Peyer's patch (tissue), 4 donors: ENCODE data around the gene CLDN6.

Experiments used
- POLR2A ChIP-seq, 2 donors: fragments of 450-650 bp; IDR thresholded peaks; one replicate each; pipeline ENCODE4 v1.5.1; 2017; ENCODE audit warnings: antibody characterized with exemption in 2 of 2, mild to moderate bottlenecking in 2 of 2, moderate library complexity in 2 of 2
- TF ChIP-seq, protein P1 (sequence below), 6 experiments: fragments of 450-650 bp in 4 of 6; fragments of 200-600 bp in 2 of 6; sonication (generic) in 1 of 6; IDR thresholded peaks; one replicate each; pipeline ENCODE4 v1.5.1; 2017 to 2019; ENCODE audit warnings: antibody characterized with exemption in 6 of 6, mild to moderate bottlenecking in 3 of 6, moderate library complexity in 1 of 6

DNA sequence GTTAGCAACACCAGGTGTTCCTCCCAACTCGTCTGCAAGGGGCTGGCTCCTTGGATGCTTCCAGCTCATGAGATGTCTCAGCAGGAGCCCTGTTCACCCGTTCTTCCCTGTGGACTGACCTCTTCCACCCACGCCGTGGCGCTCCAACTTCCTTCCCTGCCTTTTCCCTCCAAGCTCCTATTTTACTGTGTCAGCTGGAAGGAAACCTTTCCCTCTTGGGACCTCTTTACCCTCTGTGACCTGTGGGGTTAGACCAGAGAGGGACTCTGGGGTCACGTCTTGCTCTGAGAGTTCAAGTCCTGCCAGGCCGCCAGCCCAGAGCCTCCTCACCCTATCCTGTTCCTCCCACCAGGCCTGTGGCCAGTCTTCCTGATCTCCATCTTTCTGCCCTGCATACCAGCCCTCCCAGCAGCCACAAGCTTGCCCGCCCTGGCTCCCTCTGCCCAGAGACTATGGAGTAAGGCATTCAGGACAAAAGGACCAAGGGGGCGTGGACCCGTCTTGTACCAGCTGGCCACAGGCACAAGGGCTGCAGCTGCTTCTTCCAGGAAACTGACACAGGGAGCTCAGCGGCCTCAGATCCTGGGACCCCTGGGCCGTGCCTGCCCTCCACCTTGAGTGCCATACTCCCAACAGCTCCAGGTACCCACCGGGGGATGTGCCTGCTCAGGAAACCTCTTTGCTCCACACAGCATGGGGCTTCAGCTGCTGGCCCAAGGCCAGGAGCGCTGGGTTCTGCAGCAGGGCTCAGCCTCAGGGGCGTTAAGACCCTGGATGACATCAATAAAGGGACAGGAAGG is 45.8 kb downstream of the CLDN6 start:
- TF ChIP-seq, protein P1, sequence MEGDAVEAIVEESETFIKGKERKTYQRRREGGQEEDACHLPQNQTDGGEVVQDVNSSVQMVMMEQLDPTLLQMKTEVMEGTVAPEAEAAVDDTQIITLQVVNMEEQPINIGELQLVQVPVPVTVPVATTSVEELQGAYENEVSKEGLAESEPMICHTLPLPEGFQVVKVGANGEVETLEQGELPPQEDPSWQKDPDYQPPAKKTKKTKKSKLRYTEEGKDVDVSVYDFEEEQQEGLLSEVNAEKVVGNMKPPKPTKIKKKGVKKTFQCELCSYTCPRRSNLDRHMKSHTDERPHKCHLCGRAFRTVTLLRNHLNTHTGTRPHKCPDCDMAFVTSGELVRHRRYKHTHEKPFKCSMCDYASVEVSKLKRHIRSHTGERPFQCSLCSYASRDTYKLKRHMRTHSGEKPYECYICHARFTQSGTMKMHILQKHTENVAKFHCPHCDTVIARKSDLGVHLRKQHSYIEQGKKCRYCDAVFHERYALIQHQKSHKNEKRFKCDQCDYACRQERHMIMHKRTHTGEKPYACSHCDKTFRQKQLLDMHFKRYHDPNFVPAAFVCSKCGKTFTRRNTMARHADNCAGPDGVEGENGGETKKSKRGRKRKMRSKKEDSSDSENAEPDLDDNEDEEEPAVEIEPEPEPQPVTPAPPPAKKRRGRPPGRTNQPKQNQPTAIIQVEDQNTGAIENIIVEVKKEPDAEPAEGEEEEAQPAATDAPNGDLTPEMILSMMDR (IDR thresholded peaks at IDR 0.05) = no peak
- TF ChIP-seq POLR2A (IDR thresholded peaks at IDR 0.05) = no peak
